Endothelial cell of umbilical vein (primary cell): Measurements from ENCODE around the gene MYPN. TPM values are rescaled to one million over a fixed set of nuclear protein-coding genes. Genes with fewer than 3 reads are reported as not detected.

ENCODE experiments used
- BruUV-seq: library from RNA; stranded (reverse); fragments of 400-500 nt; replicated peaks from 2 replicates; lab custom pipeline; 2021; lab: Mats Ljungman, UMichigan
- CTCF ChIA-PET: fragments of 300-600, 350-600 bp; sonication (Branson Sonifier 250); formaldehyde crosslinking; loops from one replicate; lab custom pipeline; 2021; ENCODE audit warnings: antibody characterized with exemption, inconsistent platforms; lab: Charles Lee
- POLR2A ChIA-PET: fragments of 300-600, 350-600 bp; sonication (Branson Sonifier 250); formaldehyde crosslinking; loops from one replicate; lab custom pipeline; 2021; ENCODE audit warnings: antibody characterized with exemption, inconsistent platforms; lab: Charles Lee
- DNase-seq: peaks from one replicate; pipeline ENCODE4 v3.0.0-alpha.2; 2011; ENCODE audit warnings: low read depth, low spot score
- FAIRE-seq: peaks from 2 replicates; lab custom pipeline; 2011; peaks lifted over from hg19 to GRCh38; lab: Jason Lieb, UNC
- H2AFZ ChIP-seq: 2 replicates; pipeline ENCODE4 v1.6.0; 2012; ENCODE audit warnings: low read depth, low read length, control low read depth, inconsistent platforms
- H3K27ac ChIP-seq: 2 replicates; pipeline ENCODE4 v1.5.1; 2011; ENCODE audit warnings: low read depth, mild to moderate bottlenecking, control low read depth, low read length, moderate library complexity; ENCODE audit not compliant: insufficient read depth
- H3K27me3 ChIP-seq, 2 experiments: 2 replicates each; pipeline versions ENCODE4 v1.6.0 to v1.6.1; 2011; ENCODE audit warnings: low read length in 2 of 2, mixed read lengths in 1 of 2; ENCODE audit not compliant: control insufficient read depth in 2 of 2, insufficient read depth in 2 of 2
- H3K36me3 ChIP-seq, 2 experiments: 2 replicates in 1 of 2; 3 replicates in 1 of 2; pipeline ENCODE4 v1.5.1; 2011; ENCODE audit warnings: low read length in 2 of 2, mild to moderate bottlenecking in 1 of 2, moderate library complexity in 1 of 2; ENCODE audit not compliant: control insufficient read depth in 2 of 2, insufficient read depth in 2 of 2; ENCODE audit errors: extremely low read depth in 1 of 2
- H3K4me1 ChIP-seq: 3 replicates; pipeline ENCODE4 v1.5.1; 2011; ENCODE audit warnings: mild to moderate bottlenecking, low read length; ENCODE audit not compliant: control insufficient read depth, insufficient read depth; ENCODE audit errors: extremely low read depth
- H3K4me2 ChIP-seq: 2 replicates; pipeline ENCODE4 v1.6.1; 2011; ENCODE audit warnings: low read length, control low read depth, mixed read lengths; ENCODE audit not compliant: insufficient read depth
- H3K4me3 ChIP-seq, 3 experiments: fragments of 200-600 bp in 1 of 3; sonication (generic), shearing (Covaris generic) in 1 of 3; replicated peaks in 1 of 3; 2 replicates each; pipeline ENCODE4 v1.5.1; 2011 to 2016; ENCODE audit warnings: control low read depth in 3 of 3, low read length in 3 of 3, mild to moderate bottlenecking in 2 of 3, inconsistent platforms in 1 of 3, low read depth in 1 of 3, moderate library complexity in 1 of 3; ENCODE audit not compliant: insufficient read depth in 1 of 3
- H3K79me2 ChIP-seq: 2 replicates; pipeline ENCODE4 v1.6.0; 2012; ENCODE audit warnings: low read length, inconsistent platforms; ENCODE audit not compliant: control insufficient read depth, insufficient read depth
- H3K9ac ChIP-seq: replicated peaks from 2 replicates; pipeline ENCODE3; 2011; ENCODE audit warnings: low read length, control low read depth; ENCODE audit not compliant: insufficient read depth; ENCODE audit errors: extremely low read depth
- H3K9me1 ChIP-seq: replicated peaks from 3 replicates; pipeline ENCODE4 v1.6.0; 2011; ENCODE audit warnings: mild to moderate bottlenecking, low read length; ENCODE audit not compliant: control insufficient read depth, insufficient read depth; ENCODE audit errors: extremely low read depth
- H3K9me3 ChIP-seq: replicated peaks from 2 replicates; pipeline ENCODE4 v1.5.1; 2012; ENCODE audit warnings: low read length, inconsistent platforms; ENCODE audit not compliant: control insufficient read depth, insufficient read depth
- H4K20me1 ChIP-seq: replicated peaks from 2 replicates; pipeline ENCODE3; 2011; ENCODE audit warnings: mild to moderate bottlenecking, low read length; ENCODE audit not compliant: control insufficient read depth, insufficient read depth; ENCODE audit errors: extremely low read depth
- EZH2 ChIP-seq: IDR thresholded peaks from 2 replicates; pipeline ENCODE4 v1.6.1; 2012; ENCODE audit warnings: borderline replicate concordance, low read depth, mild to moderate bottlenecking, moderate library complexity, low read length, inconsistent platforms; ENCODE audit not compliant: severe bottlenecking
- FOS ChIP-seq: IDR thresholded peaks from 2 replicates; pipeline ENCODE4 v1.6.1; 2011; ENCODE audit warnings: mild to moderate bottlenecking, low read length, moderate library complexity, borderline replicate concordance; ENCODE audit not compliant: insufficient read depth
- GATA2 ChIP-seq: IDR thresholded peaks from 2 replicates; pipeline ENCODE4 v1.7.0; 2011; ENCODE audit warnings: low read depth, mild to moderate bottlenecking, moderate library complexity, mixed read lengths, low read length; ENCODE audit not compliant: insufficient read length, insufficient read depth
- JUN ChIP-seq: IDR thresholded peaks from 2 replicates; pipeline ENCODE4 v1.6.1; 2011; ENCODE audit warnings: borderline replicate concordance, low read depth; ENCODE audit not compliant: insufficient read length, insufficient read depth
- MYC ChIP-seq: IDR thresholded peaks from one replicate; pipeline ENCODE4 v1.6.1; 2011; ENCODE audit warnings: mild to moderate bottlenecking, low read depth, low read length
- POLR2A ChIP-seq: IDR thresholded peaks from 2 replicates; pipeline ENCODE4 v1.6.1; 2012; ENCODE audit warnings: low read depth, mild to moderate bottlenecking, control low read depth, low read length
- POLR2AphosphoS5 ChIP-seq: IDR thresholded peaks from 2 replicates; pipeline ENCODE4 v1.6.1; 2012; ENCODE audit warnings: low read depth, mild to moderate bottlenecking, control low read depth, low read length, moderate library complexity; ENCODE audit not compliant: insufficient read depth
- dilution Hi-C: fragments of 300-500 bp; cut with MboI; formaldehyde crosslinking; loops from one replicate; pipeline ENCODE4 v1.15.0; 2019; ENCODE audit warnings: low sequenced_read_pairs; ENCODE audit not compliant: extremely low pct_ligation_motif_present
- intact Hi-C: fragments of 100-400 bp; cut with micrococcal nuclease; formaldehyde crosslinking; loops from one replicate; pipeline ENCODE4 v1.10.0; 2022
- polyA plus RNA-seq, 4 experiments: library from polyadenylated mRNA; depleted of rRNA in 3 of 4; stranded (reverse) in 3 of 4; unstranded in 1 of 4; fragments of >200 nt; gene quantifications; 2 replicates each; pipeline versions ENCODE4 v1.2.1 to v1.2.3, GENCODE V29; 2011 to 2012; ENCODE audit warnings: missing spikeins in 1 of 4
- total RNA-seq: library from RNA; stranded (reverse); gene quantifications from 2 replicates; pipeline ENCODE4 v1.2.3, GENCODE V29; 2021
- TF ChIP-seq, protein P1 (sequence below), 2 donors: IDR thresholded peaks; 1 replicate in 1 of 2; 2 replicates in 1 of 2; pipeline ENCODE4 v1.5.1; 2011; ENCODE audit warnings: low read length in 2 of 2, mild to moderate bottlenecking in 2 of 2, moderate library complexity in 2 of 2, control low read depth in 1 of 2, inconsistent platforms in 1 of 2, low read depth in 1 of 2; ENCODE audit not compliant: insufficient read depth in 1 of 2; ENCODE audit errors: extremely low read depth in 1 of 2
- TF ChIP-seq, protein P2 (sequence below): IDR thresholded peaks from 2 replicates; pipeline ENCODE4 v1.6.1; 2011; ENCODE audit not compliant: insufficient read depth, insufficient read length

MYPN gene
- total and polyA plus RNA-seq, 2 donors (not counting 3 experiments of a cell fraction or from before 2014, with no cell fraction given): 0.01 TPM; not detected in 1

DNA sequence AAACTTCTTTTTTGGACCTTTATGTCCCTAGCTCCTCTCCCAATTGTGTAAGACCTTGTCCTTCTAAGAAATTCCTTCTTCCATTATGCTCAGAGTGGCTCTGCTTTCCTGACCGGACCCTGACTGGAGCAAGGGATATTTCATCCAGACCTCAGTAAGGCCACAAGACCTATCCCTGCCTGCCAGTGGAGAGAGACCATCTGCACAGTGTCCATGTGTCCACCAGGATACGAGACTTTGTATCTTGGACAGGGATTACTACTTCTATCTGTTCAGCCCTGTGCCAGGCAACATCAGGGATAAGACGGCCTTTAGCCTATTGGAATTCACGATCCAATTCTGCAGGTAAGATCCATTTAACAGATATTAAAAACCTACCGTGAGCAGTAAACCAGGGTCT, 129.8 kb downstream of the MYPN start:
- CTCF ChIA-PET: interaction anchor here (0.6 to 1.9 kb wide), 3 partner anchors 26 to 62 kb away, joined by 3 to 5 read pairs (median 3); no protein-coding TSS in a partner anchor

DNA sequence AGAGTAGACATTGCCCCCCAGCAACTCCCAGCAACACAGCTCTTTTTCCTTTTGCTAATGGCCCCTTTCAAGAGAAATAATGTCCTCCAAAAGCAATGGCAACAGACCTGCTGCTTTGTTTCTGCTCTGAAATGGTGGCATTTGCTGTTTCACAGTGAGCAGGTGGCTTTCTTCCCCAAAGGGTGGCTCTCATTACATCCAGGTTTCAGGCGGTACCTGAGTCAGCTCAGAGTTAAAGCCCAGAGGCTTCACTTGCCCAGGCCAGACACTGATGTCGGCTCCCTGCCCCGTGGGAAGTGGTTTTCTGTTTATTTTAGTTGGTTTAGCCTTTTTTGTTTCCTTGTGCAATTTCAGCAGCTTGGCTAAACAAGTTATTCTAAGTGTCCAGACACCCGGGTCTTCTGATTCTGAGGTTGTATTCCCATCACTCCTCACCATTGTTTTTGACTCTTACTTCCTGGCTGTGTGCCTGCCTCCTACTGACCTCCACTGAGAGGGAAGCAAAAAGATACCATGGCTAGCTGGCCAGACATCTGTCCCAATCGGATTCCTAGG, 130.4 kb downstream of the MYPN start:
- Histone ChIP-seq H3K36me3 (no peaks in the 10 kb centered on the region), H3K79me2 (no peaks in the 10 kb centered on the region), H3K9ac (no peak overlapping the region), H3K4me2 (no peak overlapping the region), H3K4me1 (no peaks in the 10 kb centered on the region), H3K9me1 (no peaks in the 10 kb centered on the region), H3K9me3 (no peaks in the 10 kb centered on the region), H3K27me3 (peaks cover 0 to 2% of the 10 kb centered on the region in 2 experiments), H4K20me1 (no peaks in the 10 kb centered on the region), H3K27ac (no peak overlapping the region), H3K4me3 (no peak overlapping the region), H2AFZ (no peak overlapping the region)
- no TSS peak for BruUV-seq
- no peak for DNase-seq
- no peak for FAIRE-seq
- dilution Hi-C loops (no loop called here), intact Hi-C loops (no loop called here)
- ChIA-PET POLR2A (no interaction called here), CTCF (interaction anchor here (1.1 to 1.9 kb wide), 3 partner anchors 18 to 62 kb away, joined by 3 to 5 read pairs (median 5); no protein-coding TSS in a partner anchor)
- TF ChIP-seq JUN (no peak), FOS (no peak), POLR2A (no peak), GATA2 (no peak), POLR2AphosphoS5 (no peak), MYC (no peak), EZH2 (no peak)
- TF ChIP-seq, protein P1, sequence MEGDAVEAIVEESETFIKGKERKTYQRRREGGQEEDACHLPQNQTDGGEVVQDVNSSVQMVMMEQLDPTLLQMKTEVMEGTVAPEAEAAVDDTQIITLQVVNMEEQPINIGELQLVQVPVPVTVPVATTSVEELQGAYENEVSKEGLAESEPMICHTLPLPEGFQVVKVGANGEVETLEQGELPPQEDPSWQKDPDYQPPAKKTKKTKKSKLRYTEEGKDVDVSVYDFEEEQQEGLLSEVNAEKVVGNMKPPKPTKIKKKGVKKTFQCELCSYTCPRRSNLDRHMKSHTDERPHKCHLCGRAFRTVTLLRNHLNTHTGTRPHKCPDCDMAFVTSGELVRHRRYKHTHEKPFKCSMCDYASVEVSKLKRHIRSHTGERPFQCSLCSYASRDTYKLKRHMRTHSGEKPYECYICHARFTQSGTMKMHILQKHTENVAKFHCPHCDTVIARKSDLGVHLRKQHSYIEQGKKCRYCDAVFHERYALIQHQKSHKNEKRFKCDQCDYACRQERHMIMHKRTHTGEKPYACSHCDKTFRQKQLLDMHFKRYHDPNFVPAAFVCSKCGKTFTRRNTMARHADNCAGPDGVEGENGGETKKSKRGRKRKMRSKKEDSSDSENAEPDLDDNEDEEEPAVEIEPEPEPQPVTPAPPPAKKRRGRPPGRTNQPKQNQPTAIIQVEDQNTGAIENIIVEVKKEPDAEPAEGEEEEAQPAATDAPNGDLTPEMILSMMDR (IDR thresholded peaks at IDR 0.05; ENCODE audit: extremely low read depth in 1 of 2, insufficient read depth in 1 of 2, low read depth in 1 of 2, low read length in 2 of 2): no peak
- TF ChIP-seq, protein P2, sequence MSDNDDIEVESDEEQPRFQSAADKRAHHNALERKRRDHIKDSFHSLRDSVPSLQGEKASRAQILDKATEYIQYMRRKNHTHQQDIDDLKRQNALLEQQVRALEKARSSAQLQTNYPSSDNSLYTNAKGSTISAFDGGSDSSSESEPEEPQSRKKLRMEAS: no peak

More for the DNA sequence above, 129.8 kb downstream of the MYPN start:
- FAIRE-seq (no peak), DNase-seq (no peak)
- no peaks in the 10 kb centered on the region for H4K20me1 ChIP-seq
- H3K4me3 ChIP-seq: no peak overlapping the region
- H3K79me2 ChIP-seq: no peaks in the 10 kb centered on the region
- intact Hi-C loops (no loop called here), dilution Hi-C loops (no loop called here)
- no peaks in the 10 kb centered on the region for H3K9me1 ChIP-seq
- BruUV-seq: no TSS peak
- TF ChIP-seq POLR2AphosphoS5 (no peak), MYC (no peak), GATA2 (no peak), FOS (no peak), POLR2A (no peak), JUN (no peak), EZH2 (no peak)
- H3K4me2 ChIP-seq: no peak overlapping the region
- no peaks in the 10 kb centered on the region for H3K9me3 ChIP-seq
- POLR2A ChIA-PET: no interaction called here
- H3K27ac ChIP-seq: no peak overlapping the region
- no peak overlapping the region for H3K9ac ChIP-seq
- H3K27me3 ChIP-seq: peaks cover 0 to 2% of the 10 kb centered on the region in 2 experiments
- no peak overlapping the region for H2AFZ ChIP-seq
- H3K36me3 ChIP-seq: no peaks in the 10 kb centered on the region
- H3K4me1 ChIP-seq: no peaks in the 10 kb centered on the region
